ENCODE measurements around the gene KLHL5. TPM values are rescaled to one million over a fixed set of nuclear protein-coding genes. Genes with fewer than 3 reads are reported as not detected.
"Not testable (repeated sequence)": the region's sequence is repeated elsewhere in the genome, so short reads cannot be mapped to it uniquely, and the experiment has no call there.

Gene KLHL5
- total RNA-seq, 4 donors from 2014 or later, result 19.7 to 27.3 (median 24.7) TPM

GRCh38 chr4:39134683-39135306 is 72.8 kb downstream of the KLHL5 start:
- Histone ChIP-seq H3K9me3 (no peaks in the 10 kb centered on the region), H3K36me3 (no peaks in the 10 kb centered on the region), H3K27me3 (no peaks in the 10 kb centered on the region), H3K4me1 (no peaks in the 10 kb centered on the region), H3K27ac (no peak overlapping the region), H3K4me3 (replicated peaks in 1 of 3) (no peak overlapping the region)
- no peak for DNase-seq
- intact Hi-C loops (cut with DNase I), result loop anchor here (10.0 kb wide), 1 partner anchor 240 kb away; no protein-coding TSS in a partner anchor
- 59 to 64% methylated on average over 2 of the region's 2 CpGs for WGBS, 2 donors
- TF ChIP-seq POLR2A (IDR thresholded peaks at IDR 0.05) (no peak), CTCF (IDR thresholded peaks at IDR 0.05) (no peak)

GRCh38 chr4:39138227-39138626 is 76.2 kb downstream of the KLHL5 start:
- H3K9me3 ChIP-seq; H3K27me3 ChIP-seq; H3K4me3 ChIP-seq (replicated peaks in 1 of 3); H3K36me3 ChIP-seq; DNase-seq; H3K4me1 ChIP-seq; H3K27ac ChIP-seq: not testable (repeated sequence)
- WGBS, 2 donors, result 81 to 82% methylated on average over 3 of the region's 3 CpGs
- intact Hi-C loops (cut with DNase I), result loop anchor here (10.0 kb wide), 1 partner anchor 243 kb away; no protein-coding TSS in a partner anchor

GRCh38 chr4:39146211-39146610 is 84.2 kb downstream of the KLHL5 start:
- TF ChIP-seq CTCF (IDR thresholded peaks at IDR 0.05), result no peak
- TF ChIP-seq POLR2A (IDR thresholded peaks at IDR 0.05), result no peak
- WGBS, 2 donors, result 87 to 93% methylated on average over 1 of the region's 1 CpG

GRCh38 chr4:39154009-39154408 is 92.0 kb downstream of the KLHL5 start:
- Histone ChIP-seq H3K27me3 (no peaks in the 10 kb centered on the region), H3K9me3 (no peaks in the 10 kb centered on the region), H3K27ac (no peak overlapping the region), H3K36me3 (no peaks in the 10 kb centered on the region), H3K4me3 (replicated peaks in 1 of 3) (no peak overlapping the region), H3K4me1 (no peaks in the 10 kb centered on the region)
- 96 to 97% methylated on average over 4 of the region's 4 CpGs for WGBS, 2 donors
- no peak for DNase-seq
- intact Hi-C loops (cut with DNase I), result no loop called here
- no peak for TF ChIP-seq CTCF (IDR thresholded peaks at IDR 0.05)
- no peak for TF ChIP-seq POLR2A (IDR thresholded peaks at IDR 0.05)

More at GRCh38 chr4:39146211-39146610, 84.2 kb downstream of the KLHL5 start:
- no peak overlapping the region for H3K27ac ChIP-seq
- DNase-seq, result no peak
- H3K4me1 ChIP-seq, result no peaks in the 10 kb centered on the region
- intact Hi-C loops (cut with DNase I), result no loop called here
- H3K4me3 ChIP-seq (replicated peaks in 1 of 3), result no peak overlapping the region
- H3K9me3 ChIP-seq, result no peaks in the 10 kb centered on the region
- no peaks in the 10 kb centered on the region for H3K27me3 ChIP-seq
- H3K36me3 ChIP-seq, result no peaks in the 10 kb centered on the region

- Histone ChIP-seq H3K4me3 (replicated peaks in 1 of 3) (no peak overlapping the region), H3K27ac (no peak overlapping the region), H3K36me3 (no peaks in the 10 kb centered on the region), H3K9me3 (no peaks in the 10 kb centered on the region), H3K4me1 (no peaks in the 10 kb centered on the region), H3K27me3 (no peaks in the 10 kb centered on the region)
- no peak for TF ChIP-seq POLR2A (IDR thresholded peaks at IDR 0.05)
- TF ChIP-seq CTCF (IDR thresholded peaks at IDR 0.05), result no peak
- 92 to 95% methylated on average over 2 of the region's 2 CpGs for WGBS, 2 donors
- intact Hi-C loops (cut with DNase I), result no loop called here
- DNase-seq, result no peak
These were observed 95.5 kb downstream of the KLHL5 start for GRCh38 chr4:39157520-39157919.
